GM12891 (cell line): ENCODE results near the gene GPR42.

ENCODE experiments used
- PAX5 ChIP-seq: IDR thresholded peaks from 2 replicates; pipeline ENCODE4 v1.6.1; 2011; ENCODE audit warnings: low read length, moderate library complexity, mild to moderate bottlenecking; ENCODE audit not compliant: insufficient read depth, severe bottlenecking
- POLR2A ChIP-seq: IDR thresholded peaks from 2 replicates; pipeline ENCODE4 v1.6.1; 2011; ENCODE audit warnings: low read depth, low read length, control low read depth
- POLR2AphosphoS5 ChIP-seq: IDR thresholded peaks from 2 replicates; pipeline ENCODE4 v1.6.1; 2011; ENCODE audit warnings: low read depth, low read length, control low read depth
- SPI1 ChIP-seq: IDR thresholded peaks from 2 replicates; pipeline ENCODE4 v1.6.1; 2011; ENCODE audit warnings: low read depth, low read length, control low read depth
- TAF1 ChIP-seq: IDR thresholded peaks from 2 replicates; pipeline ENCODE4 v1.6.1; 2011; ENCODE audit warnings: low read depth, low read length, control low read depth

GRCh38 chr19:35397064-35397463 is 26.2 kb downstream of the GPR42 start:
- TF ChIP-seq POLR2A (no peak), PAX5 (no peak), POLR2AphosphoS5 (no peak), TAF1 (no peak), SPI1 (no peak)
